ENCODE results near the gene PTPRF.

Gene PTPRF

GRCh38 chr1:43651902-43652301, 121.2 kb downstream of the PTPRF start:
- no peak for DNase-seq (ENCODE audit: low read depth in 1 of 2, low spot score in 1 of 2)
- in situ Hi-C loops (cut with HindIII; ENCODE audit: low pct_unique_long_range_greater_than_20kb, low sequenced_read_pairs), result no loop called here
- TF ChIP-seq JUND (IDR thresholded peaks at IDR 0.05; ENCODE audit: low read depth), result no peak

GRCh38 chr1:43653339-43653738, 122.7 kb downstream of the PTPRF start:
- no peak for TF ChIP-seq JUND (IDR thresholded peaks at IDR 0.05; ENCODE audit: low read depth)
- in situ Hi-C loops (cut with HindIII; ENCODE audit: low pct_unique_long_range_greater_than_20kb, low sequenced_read_pairs), result no loop called here
- DNase-seq (ENCODE audit: low read depth in 1 of 2, low spot score in 1 of 2), result peak; percentile 9 to 63

- in situ Hi-C loops (cut with HindIII; ENCODE audit: low pct_unique_long_range_greater_than_20kb, low sequenced_read_pairs), result no loop called here
- DNase-seq (ENCODE audit: low read depth in 1 of 2, low spot score in 1 of 2), result no peak
- TF ChIP-seq JUND (IDR thresholded peaks at IDR 0.05; ENCODE audit: low read depth), result no peak
These were observed 123.2 kb downstream of the PTPRF start for GRCh38 chr1:43653893-43654292.

GRCh38 chr1:43655953-43656352, 125.3 kb downstream of the PTPRF start:
- in situ Hi-C loops (cut with HindIII; ENCODE audit: low pct_unique_long_range_greater_than_20kb, low sequenced_read_pairs), result no loop called here
- no peak for TF ChIP-seq JUND (IDR thresholded peaks at IDR 0.05; ENCODE audit: low read depth)
- DNase-seq (ENCODE audit: low read depth in 1 of 2, low spot score in 1 of 2), result no peak

- in situ Hi-C loops (cut with HindIII; ENCODE audit: low pct_unique_long_range_greater_than_20kb, low sequenced_read_pairs), result no loop called here
- no peak for DNase-seq (ENCODE audit: low read depth in 1 of 2, low spot score in 1 of 2)
- no peak for TF ChIP-seq JUND (IDR thresholded peaks at IDR 0.05; ENCODE audit: low read depth)
These were observed 128.8 kb downstream of the PTPRF start for GRCh38 chr1:43659212-43660166.

- TF ChIP-seq JUND (IDR thresholded peaks at IDR 0.05; ENCODE audit: low read depth), result no peak
- no peak for DNase-seq (ENCODE audit: low read depth in 1 of 2, low spot score in 1 of 2)
- in situ Hi-C loops (cut with HindIII; ENCODE audit: low pct_unique_long_range_greater_than_20kb, low sequenced_read_pairs), result no loop called here
These were observed 129.7 kb downstream of the PTPRF start for GRCh38 chr1:43660355-43660754.

GRCh38 chr1:43664369-43664768, 133.7 kb downstream of the PTPRF start:
- DNase-seq (ENCODE audit: low read depth in 1 of 2, low spot score in 1 of 2), result no peak
- TF ChIP-seq JUND (IDR thresholded peaks at IDR 0.05; ENCODE audit: low read depth), result no peak
- in situ Hi-C loops (cut with HindIII; ENCODE audit: low pct_unique_long_range_greater_than_20kb, low sequenced_read_pairs), result no loop called here

GRCh38 chr1:43666608-43667007, 135.9 kb downstream of the PTPRF start:
- in situ Hi-C loops (cut with HindIII; ENCODE audit: low pct_unique_long_range_greater_than_20kb, low sequenced_read_pairs), result no loop called here
- no peak for DNase-seq (ENCODE audit: low read depth in 1 of 2, low spot score in 1 of 2)
- no peak for TF ChIP-seq JUND (IDR thresholded peaks at IDR 0.05; ENCODE audit: low read depth)

GRCh38 chr1:43668956-43669355, 138.3 kb downstream of the PTPRF start:
- TF ChIP-seq JUND (IDR thresholded peaks at IDR 0.05; ENCODE audit: low read depth), result no peak
- in situ Hi-C loops (cut with HindIII; ENCODE audit: low pct_unique_long_range_greater_than_20kb, low sequenced_read_pairs), result no loop called here
- no peak for DNase-seq (ENCODE audit: low read depth in 1 of 2, low spot score in 1 of 2)

- no peak for DNase-seq (ENCODE audit: low read depth in 1 of 2, low spot score in 1 of 2)
- no peak for TF ChIP-seq JUND (IDR thresholded peaks at IDR 0.05; ENCODE audit: low read depth)
- in situ Hi-C loops (cut with HindIII; ENCODE audit: low pct_unique_long_range_greater_than_20kb, low sequenced_read_pairs), result no loop called here
These were observed 139.2 kb downstream of the PTPRF start for GRCh38 chr1:43669878-43670277.

GRCh38 chr1:43671193-43671592, 140.5 kb downstream of the PTPRF start:
- TF ChIP-seq JUND (IDR thresholded peaks at IDR 0.05; ENCODE audit: low read depth), result no peak
- in situ Hi-C loops (cut with HindIII; ENCODE audit: low pct_unique_long_range_greater_than_20kb, low sequenced_read_pairs), result no loop called here
- DNase-seq (ENCODE audit: low read depth in 1 of 2, low spot score in 1 of 2), result no peak

- no peak for DNase-seq (ENCODE audit: low read depth in 1 of 2, low spot score in 1 of 2)
- no peak for TF ChIP-seq JUND (IDR thresholded peaks at IDR 0.05; ENCODE audit: low read depth)
- in situ Hi-C loops (cut with HindIII; ENCODE audit: low pct_unique_long_range_greater_than_20kb, low sequenced_read_pairs), result no loop called here
These were observed 141.1 kb downstream of the PTPRF start for GRCh38 chr1:43671626-43672330.

- no peak for TF ChIP-seq JUND (IDR thresholded peaks at IDR 0.05; ENCODE audit: low read depth)
- in situ Hi-C loops (cut with HindIII; ENCODE audit: low pct_unique_long_range_greater_than_20kb, low sequenced_read_pairs), result no loop called here
- DNase-seq (ENCODE audit: low read depth in 1 of 2, low spot score in 1 of 2), result no peak
These were observed 142.6 kb downstream of the PTPRF start for GRCh38 chr1:43673261-43673660.
